ENCODE results near the gene DPP3. TPM values are rescaled to one million over a fixed set of nuclear protein-coding genes. Genes with fewer than 3 reads are reported as not detected.

The DPP3 gene
- total RNA-seq, 4 donors from 2014 or later = 11.5 to 35.3 (median 22.4) TPM

DNA sequence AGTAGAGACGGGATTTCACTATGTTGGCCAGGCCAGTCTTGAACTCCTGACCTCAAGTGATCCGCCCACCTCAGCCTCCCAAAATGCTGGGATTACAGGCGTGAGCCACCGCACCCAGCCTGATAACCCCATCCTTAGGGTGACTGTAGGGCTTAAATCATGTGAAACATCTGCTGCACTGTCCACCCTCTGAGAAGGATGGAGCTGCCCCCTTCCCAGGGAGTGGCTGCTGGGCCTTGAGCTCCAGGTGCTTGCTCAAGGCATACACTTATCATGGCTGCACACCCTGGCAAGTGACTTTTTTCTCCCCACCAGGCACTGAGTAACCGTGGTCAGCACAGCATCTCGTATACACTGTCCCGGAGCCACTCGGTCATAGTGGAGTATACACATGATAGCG is 8.2 kb upstream of the DPP3 start:
- no peak overlapping the region for H3K4me3 ChIP-seq
- no peaks in the 10 kb centered on the region for H3K9me3 ChIP-seq
- WGBS, 2 donors (ENCODE audit: low coverage in 1 of 2) = 60 to 100% methylated on average over 1 to 3 of the region's 9 CpGs
- H3K36me3 ChIP-seq = peaks cover 0 to 76% of the 10 kb centered on the region in 2 donors
- peaks cover 0 to 19% (median 10%) of the 10 kb centered on the region in 3 donors for H3K4me1 ChIP-seq
- no peaks in the 10 kb centered on the region for H3K27me3 ChIP-seq
- TF ChIP-seq POLR2AphosphoS5 (IDR thresholded peaks at IDR 0.05) = no peak
- TF ChIP-seq, protein P1, sequence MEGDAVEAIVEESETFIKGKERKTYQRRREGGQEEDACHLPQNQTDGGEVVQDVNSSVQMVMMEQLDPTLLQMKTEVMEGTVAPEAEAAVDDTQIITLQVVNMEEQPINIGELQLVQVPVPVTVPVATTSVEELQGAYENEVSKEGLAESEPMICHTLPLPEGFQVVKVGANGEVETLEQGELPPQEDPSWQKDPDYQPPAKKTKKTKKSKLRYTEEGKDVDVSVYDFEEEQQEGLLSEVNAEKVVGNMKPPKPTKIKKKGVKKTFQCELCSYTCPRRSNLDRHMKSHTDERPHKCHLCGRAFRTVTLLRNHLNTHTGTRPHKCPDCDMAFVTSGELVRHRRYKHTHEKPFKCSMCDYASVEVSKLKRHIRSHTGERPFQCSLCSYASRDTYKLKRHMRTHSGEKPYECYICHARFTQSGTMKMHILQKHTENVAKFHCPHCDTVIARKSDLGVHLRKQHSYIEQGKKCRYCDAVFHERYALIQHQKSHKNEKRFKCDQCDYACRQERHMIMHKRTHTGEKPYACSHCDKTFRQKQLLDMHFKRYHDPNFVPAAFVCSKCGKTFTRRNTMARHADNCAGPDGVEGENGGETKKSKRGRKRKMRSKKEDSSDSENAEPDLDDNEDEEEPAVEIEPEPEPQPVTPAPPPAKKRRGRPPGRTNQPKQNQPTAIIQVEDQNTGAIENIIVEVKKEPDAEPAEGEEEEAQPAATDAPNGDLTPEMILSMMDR (IDR thresholded peaks at IDR 0.05) = no peak
- TF ChIP-seq EP300 (IDR thresholded peaks at IDR 0.05) = no peak
- no peak for TF ChIP-seq POLR2A (IDR thresholded peaks at IDR 0.05)
- no peak for ATAC-seq
- no peak overlapping the region for H3K27ac ChIP-seq

DNA sequence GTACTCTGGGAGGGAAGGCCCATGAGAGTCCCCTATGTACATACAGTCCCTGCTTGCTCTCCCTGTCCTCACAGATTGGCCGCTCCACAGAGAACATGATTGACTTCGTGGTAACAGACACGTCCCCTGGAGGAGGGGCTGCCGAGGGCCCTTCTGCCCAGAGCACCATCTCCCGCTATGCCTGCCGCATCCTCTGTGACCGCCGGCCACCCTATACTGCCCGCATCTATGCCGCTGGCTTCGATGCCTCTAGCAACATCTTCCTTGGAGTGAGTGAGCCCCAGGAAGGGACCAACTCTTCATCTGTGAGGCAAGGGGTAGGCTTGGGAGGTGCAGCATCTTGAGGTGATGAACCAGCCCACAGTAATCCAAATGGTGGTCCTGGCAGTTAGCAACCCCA is 7.1 kb upstream of the DPP3 start:
- ATAC-seq = no peak
- peaks cover 0 to 76% of the 10 kb centered on the region in 2 donors for H3K36me3 ChIP-seq
- no peaks in the 10 kb centered on the region for H3K27me3 ChIP-seq
- H3K4me3 ChIP-seq = no peak overlapping the region
- WGBS, 2 donors (ENCODE audit: low coverage in 1 of 2) = no CpG with 5 or more reads among the region's 11 CpGs
- no peaks in the 10 kb centered on the region for H3K9me3 ChIP-seq
- no peak overlapping the region for H3K27ac ChIP-seq
- TF ChIP-seq EP300 (IDR thresholded peaks at IDR 0.05) (no peak), POLR2A (IDR thresholded peaks at IDR 0.05) (no peak), POLR2AphosphoS5 (IDR thresholded peaks at IDR 0.05) (no peak)
- TF ChIP-seq, protein P1 (IDR thresholded peaks at IDR 0.05) = no peak
- peaks cover 0 to 8% (median under 1%) of the 10 kb centered on the region in 3 donors for H3K4me1 ChIP-seq

DNA sequence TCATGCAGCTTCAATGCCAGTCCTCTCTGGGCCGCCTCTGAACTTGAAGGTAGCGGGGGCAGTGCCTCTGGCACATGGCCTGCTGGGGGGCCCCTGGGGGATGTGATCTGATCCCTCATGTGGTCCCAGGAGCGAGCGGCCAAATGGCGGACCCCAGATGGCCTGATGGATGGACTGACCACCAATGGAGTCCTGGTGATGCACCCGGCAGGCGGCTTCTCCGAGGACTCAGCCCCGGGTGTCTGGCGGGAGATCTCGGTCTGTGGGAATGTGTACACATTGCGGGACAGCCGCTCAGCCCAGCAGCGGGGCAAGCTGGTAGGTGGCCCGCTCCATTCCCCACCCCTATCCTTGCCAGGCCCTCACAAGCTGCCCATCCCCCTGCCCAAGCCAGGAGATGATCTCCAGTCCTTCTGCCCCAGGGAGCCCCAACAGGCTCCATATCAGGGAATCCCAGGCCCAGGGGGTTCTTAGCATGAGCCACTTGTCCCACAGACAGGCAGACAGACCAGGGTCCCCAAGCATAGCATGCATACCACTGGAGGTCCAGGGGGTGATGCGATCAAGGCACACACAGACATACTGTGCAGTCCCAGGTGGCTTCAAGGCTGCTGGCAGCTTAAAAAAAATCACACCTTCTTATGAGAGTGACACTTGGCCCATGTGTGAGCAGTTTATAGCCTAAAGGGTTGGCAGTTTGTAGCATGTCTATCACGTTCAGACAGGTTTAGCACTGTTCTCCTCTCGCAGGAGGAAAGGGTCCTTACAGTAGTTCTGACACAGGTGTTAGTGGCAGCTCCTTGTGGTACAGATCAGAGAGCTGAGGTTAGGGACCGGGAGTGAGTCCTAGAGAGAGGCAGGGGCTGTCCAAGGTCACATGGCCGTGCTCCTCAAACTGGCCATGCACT is 6.4 kb upstream of the DPP3 start:
- no peak for ATAC-seq
- Histone ChIP-seq H3K9me3 (no peaks in the 10 kb centered on the region), H3K4me3 (no peak overlapping the region), H3K27ac (no peak overlapping the region), H3K4me1 (peaks cover 0 to 8% (median 0%) of the 10 kb centered on the region in 3 donors), H3K27me3 (no peaks in the 10 kb centered on the region), H3K36me3 (peaks cover 0 to 71% of the 10 kb centered on the region in 2 donors)
- TF ChIP-seq POLR2AphosphoS5 (IDR thresholded peaks at IDR 0.05) (no peak), EP300 (IDR thresholded peaks at IDR 0.05) (no peak), POLR2A (IDR thresholded peaks at IDR 0.05) (no peak)
- TF ChIP-seq, protein P1 (IDR thresholded peaks at IDR 0.05) = no peak
- WGBS, 2 donors (ENCODE audit: low coverage in 1 of 2) = 86 to 100% methylated on average over 1 to 6 of the region's 20 CpGs

DNA sequence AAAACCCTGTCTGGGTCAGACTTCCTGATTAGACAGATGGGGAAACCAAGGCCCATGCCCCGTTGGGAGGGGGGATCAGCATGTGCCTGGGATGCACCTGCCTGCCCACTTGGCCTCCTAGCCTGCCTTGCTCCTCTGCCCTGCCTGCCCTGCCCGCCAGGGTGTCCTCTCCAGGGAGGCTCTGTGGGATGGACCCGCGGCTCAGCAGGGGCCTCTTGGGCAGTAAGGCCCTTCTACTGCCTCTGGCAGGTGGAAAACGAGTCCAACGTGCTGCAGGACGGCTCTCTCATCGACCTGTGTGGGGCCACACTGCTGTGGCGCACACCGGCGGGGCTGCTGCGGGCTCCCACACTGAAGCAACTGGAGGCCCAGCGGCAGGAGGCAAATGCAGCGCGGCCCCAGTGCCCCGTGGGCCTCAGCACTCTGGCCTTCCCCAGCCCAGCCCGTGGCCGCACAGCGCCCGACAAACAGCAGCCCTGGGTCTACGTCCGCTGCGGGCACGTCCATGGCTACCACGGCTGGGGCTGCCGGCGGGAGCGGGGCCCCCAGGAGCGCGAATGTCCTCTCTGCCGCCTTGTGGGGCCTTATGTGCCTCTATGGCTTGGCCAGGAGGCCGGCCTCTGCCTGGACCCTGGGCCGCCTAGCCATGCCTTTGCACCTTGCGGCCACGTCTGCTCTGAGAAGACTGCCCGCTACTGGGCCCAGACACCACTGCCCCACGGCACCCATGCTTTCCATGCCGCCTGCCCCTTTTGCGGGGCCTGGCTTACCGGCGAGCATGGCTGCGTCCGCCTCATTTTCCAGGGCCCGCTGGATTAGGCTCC is 4.7 kb upstream of the DPP3 start:
- no peaks in the 10 kb centered on the region for H3K9me3 ChIP-seq
- no peak for ATAC-seq
- peaks cover 0 to 59% of the 10 kb centered on the region in 2 donors for H3K36me3 ChIP-seq
- 80% methylated on average over 2 of the region's 44 CpGs; no CpG with 5 or more reads in 1 of the 2 donors for WGBS, 2 donors (ENCODE audit: low coverage in 1 of 2)
- H3K4me1 ChIP-seq = peaks cover 0 to 16% (median 2%) of the 10 kb centered on the region in 3 donors
- no peak overlapping the region for H3K27ac ChIP-seq
- TF ChIP-seq, protein P1 (IDR thresholded peaks at IDR 0.05) = no peak
- TF ChIP-seq POLR2A (IDR thresholded peaks at IDR 0.05) = peak in 1 of 2 donors; percentile 8
- H3K27me3 ChIP-seq = no peaks in the 10 kb centered on the region
- no peak overlapping the region for H3K4me3 ChIP-seq

All from gastroesophageal sphincter (tissue), 4 donors.